ENCODE results near the gene CD3G.

GRCh38 chr11:118305726-118306125 is 38.4 kb upstream of the CD3G start:
- TF ChIP-seq CTCF (IDR thresholded peaks at IDR 0.05) = no peak
- no peak for TF ChIP-seq EZH2 (IDR thresholded peaks at IDR 0.05; ENCODE audit: borderline replicate concordance, insufficient read depth, low read depth, low read length, poor library complexity, severe bottlenecking)

Data from B cell (primary cell).